ENCODE results near the gene IMMP2L.

GRCh38 chr7:111473449-111474198 lies 88.7 kb downstream of the IMMP2L start:
- TF ChIP-seq NR1H2 (CRISPR knock-in tag; IDR thresholded peaks at IDR 0.05; ENCODE audit: borderline replicate concordance, low read depth) (no peak), ZNF343 (CRISPR knock-in tag; IDR thresholded peaks at IDR 0.05) (no peak), HIVEP1 (CRISPR knock-in tag; IDR thresholded peaks at IDR 0.05) (no peak), LRRFIP1 (CRISPR knock-in tag; conservative IDR thresholded peaks at IDR 0.05) (no peak), CEBPB (IDR thresholded peaks at IDR 0.05; ENCODE audit: borderline replicate concordance, low read depth, low read length) (no peak)

All from HepG2 (cell line).